ENCODE measurements around the gene RBPJ.
"Not testable (repeated sequence)": the region's sequence is repeated elsewhere in the genome, so short reads cannot be mapped to it uniquely, and the experiment has no call there.

The RBPJ gene

DNA sequence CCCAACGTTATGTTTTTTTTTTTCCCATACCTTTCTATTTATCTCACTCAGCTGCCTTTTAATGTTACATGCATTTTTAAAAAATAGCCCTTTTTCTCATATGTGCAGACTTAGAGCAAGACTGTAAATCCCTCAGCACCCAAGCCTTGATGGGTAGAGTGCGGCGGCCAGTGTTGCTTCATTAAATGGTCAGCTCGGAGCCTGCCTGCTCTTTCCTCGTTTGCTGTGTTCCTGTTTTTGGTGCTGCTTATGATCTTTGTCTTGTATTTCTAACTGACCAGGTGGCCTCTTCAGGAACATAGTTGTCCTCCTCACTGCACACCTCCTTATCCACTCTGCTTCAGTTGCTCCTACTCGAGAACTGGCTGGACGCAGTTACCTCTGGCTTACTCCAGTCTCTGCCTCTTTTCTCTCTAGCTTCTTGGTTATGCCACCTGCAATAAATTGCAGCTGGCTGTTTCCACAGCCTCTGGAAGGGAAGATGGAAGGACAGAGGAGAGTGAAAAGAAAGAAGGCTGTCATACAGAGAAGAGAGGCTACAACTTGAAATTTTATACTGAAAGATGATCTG is 10.7 kb downstream of the RBPJ start:
- H3K4me3 ChIP-seq (ENCODE audit: low read depth, low read length), result no peak overlapping the region

DNA sequence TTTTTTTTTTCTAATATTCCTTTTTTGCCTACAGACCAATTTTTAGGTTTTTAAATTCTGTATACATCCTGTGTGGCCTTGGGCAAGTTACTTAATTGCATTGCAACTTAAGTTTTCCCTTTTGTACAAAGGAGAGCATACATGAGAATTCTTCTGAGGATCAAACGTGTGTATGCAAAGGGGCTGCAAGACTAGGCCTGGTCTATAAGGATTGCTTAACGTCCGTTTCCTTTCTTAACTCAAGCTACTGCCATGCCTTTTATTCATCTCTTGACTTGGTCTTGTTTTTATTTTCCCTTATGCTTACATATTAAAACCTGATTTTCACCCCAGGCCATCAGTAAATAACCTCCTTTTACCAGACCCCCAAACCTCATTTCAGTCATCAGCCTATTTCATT is 13.6 kb downstream of the RBPJ start:
- no peak overlapping the region for H3K4me3 ChIP-seq (ENCODE audit: low read depth, low read length)

DNA sequence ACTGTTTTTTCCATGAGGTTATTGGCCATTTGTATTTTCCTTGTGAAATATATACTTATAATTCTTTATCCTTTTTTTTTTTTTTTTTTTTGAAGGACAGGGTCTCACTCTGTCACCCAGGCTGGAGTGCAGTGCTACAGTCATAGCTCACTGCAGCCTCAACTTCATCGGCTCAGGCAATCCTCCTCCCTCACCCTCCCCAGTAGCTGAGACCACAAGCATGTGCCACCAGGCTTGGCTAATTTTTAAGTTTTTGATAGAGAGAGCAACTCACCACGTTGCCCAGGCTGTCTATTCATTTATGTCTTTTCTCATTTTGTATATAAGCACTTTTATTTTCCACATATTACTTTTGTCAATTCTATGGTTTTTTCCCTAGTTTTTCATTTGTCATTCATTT is 16.8 kb downstream of the RBPJ start:
- H3K4me3 ChIP-seq (ENCODE audit: low read depth, low read length), result no peak overlapping the region

DNA sequence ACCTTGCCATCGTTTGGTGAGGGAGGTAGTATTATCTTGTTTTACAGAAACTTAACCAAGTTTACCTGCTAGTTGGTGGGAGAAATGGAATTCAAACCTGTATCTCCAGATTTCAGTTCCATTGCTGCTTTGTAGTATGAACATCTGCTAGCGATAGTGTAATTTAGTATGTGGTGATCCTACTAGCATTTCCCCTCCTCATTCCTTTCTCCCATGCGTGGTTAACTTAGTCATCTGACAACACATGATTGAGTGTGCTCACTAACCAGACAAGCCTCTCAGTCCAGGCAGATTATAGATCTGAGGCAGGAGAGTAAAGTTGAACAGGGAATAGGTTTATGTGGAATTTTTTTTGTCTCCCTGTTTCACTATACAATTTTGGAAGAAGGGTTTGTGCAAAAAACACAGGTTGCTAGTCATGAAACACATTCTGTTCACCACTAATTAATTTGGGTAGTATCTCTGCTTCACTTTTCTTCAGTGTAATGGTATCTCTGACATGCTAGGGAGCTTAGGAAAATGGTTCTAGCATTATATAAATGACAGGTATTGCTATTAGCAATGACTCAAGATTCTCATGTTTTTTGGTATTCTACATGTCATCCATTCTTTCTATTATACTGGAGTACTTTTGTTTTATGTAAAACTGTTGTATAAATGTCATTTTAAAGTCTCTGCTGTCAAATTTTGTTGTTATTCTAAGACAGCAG is 21.7 kb downstream of the RBPJ start:
- H3K4me3 ChIP-seq (ENCODE audit: low read depth, low read length), result no peak overlapping the region

DNA sequence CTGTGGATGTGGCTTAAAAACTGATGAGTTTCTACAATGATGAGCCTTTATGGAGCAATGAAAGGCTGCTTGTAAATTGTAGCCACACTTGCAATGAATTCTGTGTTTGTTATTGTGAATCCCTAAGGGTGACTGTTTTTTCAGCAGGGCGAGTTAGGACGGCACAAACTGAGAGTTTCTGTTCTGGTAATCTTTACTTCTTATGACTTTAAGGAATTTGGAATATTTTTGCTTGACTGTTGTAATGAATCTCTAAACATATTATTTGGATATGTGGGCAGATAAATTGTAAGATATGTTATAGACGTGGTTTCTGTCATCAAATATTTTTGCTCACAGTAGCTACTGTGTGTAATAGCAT is 22.2 kb downstream of the RBPJ start:
- no peak overlapping the region for H3K4me3 ChIP-seq (ENCODE audit: low read depth, low read length)

DNA sequence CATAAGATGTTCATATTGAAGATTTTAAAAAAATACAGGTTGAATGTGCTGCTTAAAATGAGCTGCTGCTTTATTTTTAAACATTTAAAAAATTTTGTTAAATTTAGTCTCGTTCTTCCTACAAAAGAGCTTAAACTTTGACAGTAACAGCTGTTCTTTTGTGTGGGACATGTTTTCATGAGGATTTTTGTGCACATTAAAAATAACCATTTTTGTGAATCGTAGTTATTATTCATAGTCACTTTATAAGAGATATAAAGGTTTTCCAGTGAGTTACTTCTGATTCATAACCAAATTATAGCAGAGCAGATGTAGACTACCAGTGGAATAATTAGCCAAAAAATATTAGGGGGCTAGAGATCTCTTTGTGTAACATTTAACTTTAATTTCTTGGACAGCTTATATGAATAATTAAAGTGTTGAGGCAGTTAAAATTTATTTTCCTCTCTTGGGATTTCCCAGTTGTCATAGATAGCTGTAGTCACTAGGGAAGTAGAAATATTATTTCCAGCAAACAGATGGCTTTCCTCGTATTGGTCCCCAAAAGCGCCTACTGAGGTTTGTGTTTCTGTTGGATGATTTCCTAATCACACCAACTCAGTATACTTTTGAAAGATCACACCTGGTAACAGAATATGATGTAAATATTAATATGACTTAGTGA is 24.2 kb downstream of the RBPJ start:
- no peak overlapping the region for H3K4me3 ChIP-seq (ENCODE audit: low read depth, low read length)

DNA sequence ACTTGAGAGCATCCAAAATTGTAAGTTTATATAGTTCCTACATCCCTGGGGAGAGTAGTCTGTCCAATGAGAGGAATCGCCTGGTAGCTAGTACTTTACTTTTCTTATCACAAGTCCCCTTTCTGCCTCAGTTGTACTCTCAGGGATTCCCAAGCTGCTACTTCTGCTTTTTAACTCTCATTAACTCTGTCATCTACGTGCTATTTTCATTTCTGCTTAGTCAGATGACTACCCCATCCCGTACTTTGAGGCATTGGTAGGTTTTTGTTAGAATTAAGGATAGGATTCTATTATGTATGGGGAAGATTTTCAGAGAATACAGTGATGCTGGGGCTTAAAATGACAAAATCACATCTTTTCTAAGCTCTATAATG is 24.7 kb downstream of the RBPJ start:
- no peak overlapping the region for H3K4me3 ChIP-seq (ENCODE audit: low read depth, low read length)

DNA sequence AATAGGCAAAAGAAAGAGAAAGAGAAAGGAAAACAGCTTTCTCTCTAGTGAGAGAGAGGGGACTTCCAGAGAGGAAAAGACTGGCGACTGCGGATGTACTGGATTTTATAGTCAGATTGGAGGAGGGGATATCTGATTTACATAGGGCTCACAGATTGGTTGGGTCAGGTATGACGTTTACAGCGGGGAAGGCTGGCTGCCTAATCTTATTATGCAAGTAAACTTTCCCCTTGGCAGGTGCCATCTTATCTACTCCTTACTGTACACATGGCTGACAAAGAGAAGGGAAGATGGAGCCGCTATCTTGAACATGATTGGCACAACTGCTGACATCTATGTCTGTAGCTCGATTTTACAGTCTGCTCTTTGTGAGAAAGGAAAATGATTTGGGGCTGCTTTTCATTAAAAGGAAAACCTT is 25.4 kb downstream of the RBPJ start:
- no peak overlapping the region for H3K4me3 ChIP-seq (ENCODE audit: low read depth, low read length)

DNA sequence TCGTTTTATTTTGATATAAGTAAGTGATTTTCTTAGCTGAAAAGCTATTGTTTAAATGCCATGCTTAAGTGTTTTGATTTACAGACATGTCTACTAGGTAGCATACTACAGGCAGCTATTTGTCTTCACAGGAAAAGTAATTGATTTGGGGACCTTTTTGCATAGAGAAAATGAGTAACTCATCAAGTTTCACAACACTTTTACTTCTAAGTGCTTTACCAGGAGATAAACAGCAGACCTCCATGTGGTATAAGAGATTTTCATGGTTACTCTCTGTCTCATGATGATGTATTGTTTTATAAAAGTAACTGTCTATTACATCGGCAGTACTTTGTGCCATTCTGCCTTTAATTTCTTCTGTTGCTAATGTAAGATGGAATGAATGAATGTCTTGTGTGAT is 28.7 kb downstream of the RBPJ start:
- no peak overlapping the region for H3K4me3 ChIP-seq (ENCODE audit: low read depth, low read length)

DNA sequence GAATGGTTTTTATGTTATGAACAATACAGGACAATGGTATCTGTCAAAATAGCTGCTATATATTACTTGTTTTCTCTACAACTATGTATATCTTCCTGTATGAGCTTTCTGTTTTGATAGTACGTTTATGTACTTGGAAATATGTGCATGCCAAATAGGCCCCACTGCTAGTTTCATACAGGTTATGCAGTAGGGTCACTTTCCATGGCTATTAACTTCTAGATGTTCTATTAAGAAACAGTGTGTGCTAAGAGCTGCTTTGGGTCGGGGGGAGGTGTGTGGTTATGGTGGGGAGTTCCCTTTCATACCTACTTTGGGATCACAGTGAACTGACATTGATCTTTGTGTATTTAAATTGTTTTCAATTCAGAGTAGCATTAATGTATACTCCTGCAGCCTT is 30.9 kb downstream of the RBPJ start:
- no peak overlapping the region for H3K4me3 ChIP-seq (ENCODE audit: low read depth, low read length)

DNA sequence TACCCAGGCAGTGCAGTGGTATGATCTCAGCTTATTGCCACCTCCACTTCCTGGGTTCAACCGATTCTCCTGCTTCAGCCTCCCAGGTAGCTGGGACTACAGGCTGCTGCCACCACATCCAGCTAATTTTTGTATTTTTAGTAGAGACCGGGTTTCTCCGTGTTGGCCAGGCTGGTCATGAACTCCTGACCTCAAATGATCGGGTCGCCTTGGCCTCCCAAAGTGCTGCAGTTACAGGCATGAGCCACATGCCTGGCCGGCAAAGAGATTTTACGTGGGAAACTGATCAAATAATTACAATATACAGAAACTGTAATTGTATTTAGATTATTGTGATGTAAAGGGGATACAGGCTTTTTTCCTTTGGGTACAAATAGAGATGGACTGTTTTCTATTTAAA is 33.7 kb downstream of the RBPJ start:
- no peak overlapping the region for H3K4me3 ChIP-seq (ENCODE audit: low read depth, low read length)

DNA sequence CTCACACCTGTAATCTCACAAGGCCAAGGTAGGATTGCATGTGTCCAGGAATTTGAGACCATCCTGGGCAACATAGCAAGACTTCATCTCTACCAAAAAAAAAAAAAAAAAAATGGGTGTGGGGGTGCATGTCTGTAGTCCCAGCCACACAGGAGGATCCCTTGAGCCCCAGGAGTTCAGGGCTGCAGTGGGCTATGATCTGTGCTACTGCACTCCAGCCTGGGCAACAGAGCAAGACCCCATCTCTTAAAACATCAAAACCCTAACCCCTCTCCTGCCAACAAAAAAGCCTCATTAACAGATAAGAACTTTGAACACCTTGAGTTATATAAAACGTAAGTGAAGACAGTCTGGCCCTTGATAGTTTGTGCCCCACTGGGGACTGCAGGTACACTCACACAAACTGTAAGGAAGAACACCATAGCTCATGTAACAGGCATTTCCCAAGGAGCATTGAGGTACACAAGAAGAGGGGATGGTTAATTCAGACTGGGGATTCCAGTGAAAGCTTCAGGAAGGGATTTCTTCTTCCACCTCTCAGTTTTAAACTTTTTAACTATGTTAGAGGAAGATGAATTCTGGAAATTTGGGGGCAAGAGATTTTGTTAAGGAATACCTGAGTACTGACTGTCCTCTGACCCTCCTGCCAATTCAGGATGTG is 34.7 kb downstream of the RBPJ start:
- no peak overlapping the region for H3K4me3 ChIP-seq (ENCODE audit: low read depth, low read length)

DNA sequence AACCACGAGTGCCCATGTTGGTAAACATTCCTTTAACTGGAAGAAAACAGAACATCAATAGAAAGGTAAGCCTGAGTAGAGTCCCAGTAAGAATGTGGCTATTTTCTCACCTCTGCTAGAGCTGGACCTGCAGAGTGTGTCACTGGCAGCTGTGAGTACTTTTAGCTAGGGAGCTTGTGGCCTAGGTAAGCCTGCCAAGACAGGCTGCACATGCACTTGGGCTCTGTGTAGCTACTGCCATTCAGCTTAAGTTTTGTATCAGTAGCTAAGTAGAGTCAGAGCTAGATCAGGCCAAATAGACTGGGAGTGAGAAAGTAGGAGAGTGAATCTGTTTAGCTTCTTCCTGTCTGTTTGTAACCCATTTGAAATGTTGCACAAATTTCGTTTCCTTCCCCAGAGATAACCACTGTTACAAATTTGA is 35.3 kb downstream of the RBPJ start:
- no peak overlapping the region for H3K4me3 ChIP-seq (ENCODE audit: low read depth, low read length)

DNA sequence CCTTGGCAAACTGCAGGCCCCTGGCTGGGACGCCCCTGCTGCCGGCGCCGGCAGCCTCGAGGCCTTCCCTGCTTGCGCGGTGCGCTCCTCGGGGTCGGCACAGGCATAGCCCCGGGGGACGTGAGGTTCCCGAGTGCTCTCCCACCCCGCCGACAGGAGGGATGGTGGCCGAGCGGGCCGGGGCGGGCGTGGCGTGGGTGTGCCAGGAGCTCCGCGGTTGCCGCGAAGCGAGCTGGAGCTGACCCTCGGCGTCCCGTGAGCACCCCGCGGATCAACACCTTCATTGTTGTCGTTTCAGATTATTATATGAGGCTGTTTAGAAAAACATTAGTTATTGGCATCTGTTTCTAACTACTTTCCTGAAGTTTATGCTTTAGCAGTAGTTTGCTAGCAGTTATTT is 38.7 kb downstream of the RBPJ start:
- H3K4me3 ChIP-seq (ENCODE audit: low read depth, low read length), result not testable (repeated sequence)

DNA sequence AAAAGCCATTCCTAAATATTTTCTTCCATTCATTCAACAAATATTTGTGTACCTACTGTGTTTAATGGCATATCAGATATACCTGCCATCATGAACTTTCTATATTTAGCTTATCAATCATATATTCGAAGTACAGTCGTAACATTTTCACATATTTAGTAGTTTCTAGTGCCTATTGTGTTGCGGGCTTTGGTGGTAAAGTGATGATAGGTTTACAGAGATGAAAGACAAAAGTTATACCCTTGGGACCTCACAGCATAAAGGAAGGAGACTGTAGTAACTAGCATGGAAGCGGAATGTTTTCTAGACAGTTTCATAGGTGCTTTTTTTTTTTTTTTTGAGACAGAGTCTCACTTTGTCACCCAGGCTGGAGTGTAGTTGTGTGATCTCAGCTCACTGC is 39.5 kb downstream of the RBPJ start:
- H3K4me3 ChIP-seq (ENCODE audit: low read depth, low read length), result no peak overlapping the region

DNA sequence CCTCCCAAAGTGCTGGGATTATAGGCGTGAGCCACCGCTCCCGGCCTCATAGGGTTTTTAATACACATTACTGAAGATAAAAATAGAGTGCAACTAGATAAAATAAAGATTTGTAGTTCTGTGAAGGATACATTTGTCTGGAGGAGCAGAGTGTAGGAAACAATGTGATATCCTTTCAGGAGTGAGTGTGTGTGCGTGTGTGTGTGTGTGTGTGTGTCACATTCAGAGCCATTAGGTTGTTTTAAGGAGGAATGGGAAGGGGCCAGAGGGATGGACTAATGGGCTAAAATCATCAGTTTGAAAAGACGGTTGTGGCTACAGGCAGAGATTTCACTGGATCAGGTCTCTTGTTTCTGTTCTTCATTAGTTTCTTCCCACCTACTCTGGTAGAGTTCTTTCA is 40.0 kb downstream of the RBPJ start:
- H3K4me3 ChIP-seq (ENCODE audit: low read depth, low read length), result no peak overlapping the region

DNA sequence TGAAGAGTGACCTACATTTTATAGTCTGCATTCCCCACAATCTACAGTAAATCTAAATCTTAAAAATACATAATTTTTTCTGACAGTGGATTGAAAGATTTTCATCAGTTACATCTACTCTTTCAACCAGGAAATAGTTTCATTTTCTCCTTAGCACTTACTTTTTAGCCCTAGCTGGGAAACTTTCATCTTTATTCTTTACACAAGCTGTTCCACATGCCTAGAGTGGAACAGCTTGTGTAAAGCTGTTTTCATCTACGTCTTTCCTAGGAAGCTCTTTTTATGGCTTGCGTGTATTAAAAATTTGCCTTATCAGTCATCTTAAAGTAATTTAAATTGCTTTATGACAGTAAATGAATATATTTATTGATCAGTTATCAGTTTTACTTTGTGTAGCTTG is 40.5 kb downstream of the RBPJ start:
- H3K4me3 ChIP-seq (ENCODE audit: low read depth, low read length), result no peak overlapping the region

DNA sequence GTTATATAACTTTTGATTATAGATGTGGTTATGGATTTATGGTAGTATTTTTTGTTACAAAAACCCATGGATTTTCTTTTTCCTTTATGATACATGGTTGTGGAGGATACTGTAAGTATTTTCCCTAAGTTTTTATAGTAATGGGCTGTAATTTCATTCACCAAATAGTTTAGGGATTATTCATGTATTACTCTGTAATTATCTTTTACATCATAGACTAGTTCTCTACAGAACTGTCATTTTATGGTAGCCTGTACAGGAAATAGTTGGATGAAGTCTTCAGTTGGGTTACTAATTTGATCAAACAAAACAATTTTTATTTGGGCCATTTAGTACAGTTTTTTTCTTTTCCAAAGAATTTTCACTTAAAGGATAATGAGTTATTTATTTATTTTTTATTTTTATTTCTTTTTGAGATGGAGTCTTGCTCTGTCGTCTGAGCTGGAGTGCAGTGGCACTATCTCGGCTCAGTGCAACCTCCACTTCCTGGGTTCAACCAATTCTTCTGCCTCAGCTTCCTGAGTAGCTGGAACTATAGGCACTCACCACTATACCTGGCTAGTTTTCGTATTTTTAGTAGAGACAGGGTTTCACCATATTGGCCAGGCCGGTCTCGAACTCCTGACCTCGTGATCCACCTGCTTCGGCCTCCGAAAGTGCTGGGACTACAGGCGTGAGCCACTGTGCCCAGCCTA is 42.1 kb downstream of the RBPJ start:
- no peak overlapping the region for H3K4me3 ChIP-seq (ENCODE audit: low read depth, low read length)

DNA sequence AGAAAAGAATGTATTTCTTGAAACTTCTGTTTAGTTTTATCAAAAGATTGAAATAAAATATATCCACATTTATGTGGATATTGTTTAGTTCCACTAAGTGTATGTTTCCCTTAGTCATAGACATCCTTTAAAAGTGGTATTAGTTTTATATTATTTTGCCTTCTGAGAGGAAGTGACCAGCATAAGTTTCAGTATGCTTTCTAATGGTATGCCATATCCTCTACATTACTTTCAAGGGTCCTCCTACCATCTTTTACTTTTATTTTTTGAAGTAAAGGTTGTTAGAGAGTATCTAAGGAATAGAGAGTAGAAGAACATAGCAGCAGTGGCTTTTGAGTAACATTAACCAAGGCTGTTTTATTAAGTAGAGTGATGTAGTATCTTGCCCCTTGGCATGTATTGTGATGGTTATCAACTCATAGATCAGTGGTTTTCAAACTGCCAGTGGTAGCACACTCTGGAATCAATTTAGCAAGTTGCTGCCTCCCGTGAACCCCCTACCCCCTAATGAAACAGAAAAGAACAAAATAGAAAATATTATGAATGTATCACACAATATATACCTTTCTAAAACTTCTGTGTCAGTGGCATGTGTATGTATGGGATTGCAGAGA is 44.8 kb downstream of the RBPJ start:
- H3K4me3 ChIP-seq (ENCODE audit: low read depth, low read length), result no peak overlapping the region

DNA sequence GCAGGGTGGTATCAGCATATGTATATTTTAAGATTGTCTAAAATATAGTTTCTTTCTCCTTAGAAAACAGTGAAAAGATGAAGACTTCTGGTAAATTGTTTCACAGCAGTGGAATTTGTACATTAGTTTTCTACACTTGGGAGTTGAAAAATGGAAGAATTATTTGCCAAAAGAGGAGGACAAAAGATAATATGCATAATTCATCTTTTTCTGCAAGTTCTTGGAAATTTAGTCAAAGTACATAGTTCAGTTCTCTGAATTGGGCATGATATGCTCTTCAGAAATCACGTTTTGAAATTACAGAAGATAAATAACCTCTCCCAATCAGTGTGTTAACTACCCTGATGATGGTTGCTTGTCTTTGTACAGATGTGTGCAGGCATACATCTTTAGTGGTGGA is 47.0 kb downstream of the RBPJ start:
- H3K4me3 ChIP-seq (ENCODE audit: low read depth, low read length), result no peak overlapping the region

DNA sequence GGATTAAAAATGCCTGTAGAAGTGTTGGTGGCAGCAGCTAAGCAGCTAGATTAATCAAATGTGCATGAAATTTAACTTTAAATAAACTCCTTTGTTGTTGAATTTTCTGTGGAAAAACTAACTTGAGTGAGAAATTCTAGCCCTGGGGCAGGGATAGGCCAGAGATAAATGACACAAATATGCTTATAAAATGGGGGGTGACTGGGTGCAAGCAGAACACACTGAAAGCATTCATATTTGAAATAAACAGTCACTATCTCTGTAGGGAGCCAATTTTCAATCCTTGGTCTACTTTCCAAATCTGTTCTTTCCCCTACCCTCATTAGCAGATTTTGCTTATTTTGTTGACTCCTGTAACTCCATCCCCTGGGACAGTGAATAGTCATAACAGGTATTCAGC is 47.9 kb downstream of the RBPJ start:
- H3K4me3 ChIP-seq (ENCODE audit: low read depth, low read length), result no peak overlapping the region

Measured in iPS-11a (cell line).